Stomach (tissue), 9 donors: ENCODE measurements around the gene CCNDBP1. TPM values are rescaled to one million over a fixed set of nuclear protein-coding genes. Genes with fewer than 3 reads are reported as not detected.

ENCODE experiments used
- DNase-seq, 2 donors: peaks; one replicate each; pipeline versions ENCODE4 v3.0.0 to v3.0.0-alpha.2; 2013 to 2019
- H3K27ac ChIP-seq, 5 donors: fragments of 200-600 bp in 4 of 5; sonication (generic) in 4 of 5; one replicate each; pipeline ENCODE4 v1.5.1; 2013 to 2019; ENCODE audit warnings: mild to moderate bottlenecking in 1 of 5, moderate library complexity in 1 of 5
- H3K27me3 ChIP-seq, 3 donors: fragments of 200-600 bp; sonication (generic); one replicate each; pipeline ENCODE4 v1.5.1; 2017 to 2019; ENCODE audit warnings: mixed run types in 1 of 3
- H3K36me3 ChIP-seq, 4 donors: fragments of 200-600 bp; sonication (generic); 1 replicate in 3 of 4; 2 replicates in 1 of 4; pipeline ENCODE4 v1.5.1; 2016 to 2019
- H3K4me1 ChIP-seq, 4 donors: fragments of 200-600 bp; sonication (generic); one replicate each; pipeline ENCODE4 v1.5.1; 2016 to 2019
- H3K4me3 ChIP-seq, 4 donors: fragments of 200-600 bp; sonication (generic) in 3 of 4; one replicate each; pipeline ENCODE4 v1.5.1; 2016 to 2019; ENCODE audit warnings: mild to moderate bottlenecking in 1 of 4
- H3K9me3 ChIP-seq, 4 donors: fragments of 200-600 bp; sonication (generic); one replicate each; pipeline ENCODE4 v1.5.1; 2016 to 2019
- CTCF ChIP-seq, 7 experiments: fragments of 450-650 bp in 4 of 7; fragments of 200-600 bp in 3 of 7; sonication (generic) in 3 of 7; IDR thresholded peaks; one replicate each; pipeline ENCODE4 v1.5.1; 2016 to 2019; ENCODE audit warnings: antibody characterized with exemption in 7 of 7, control low read depth in 2 of 7, mild to moderate bottlenecking in 1 of 7
- EP300 ChIP-seq: sonication (generic); formaldehyde crosslinking; IDR thresholded peaks from one replicate; pipeline ENCODE4 v1.6.1; 2017; ENCODE audit warnings: antibody characterized with exemption
- POLR2A ChIP-seq, 4 donors: fragments of 450-650 bp; IDR thresholded peaks; one replicate each; pipeline ENCODE4 v1.6.1; 2016; ENCODE audit warnings: antibody characterized with exemption in 4 of 4, control low read depth in 2 of 4, mild to moderate bottlenecking in 1 of 4, moderate library complexity in 1 of 4
- POLR2AphosphoS5 ChIP-seq, 3 donors: sonication (generic); formaldehyde crosslinking; IDR thresholded peaks; one replicate each; pipeline ENCODE4 v1.6.1; 2016; ENCODE audit warnings: antibody characterized with exemption in 3 of 3
- WGBS, 5 donors: extraction: QIAGEN DNeasy Blood & Tissue Kit in 3 of 5; methylation state at CpG; one replicate each; pipeline versions ENCODE4 v1.1.5 to v1.1.7; 2013 to 2018; 5-methylcytosine and 5-hydroxymethylcytosine counted together
- intact Hi-C: fragments of 100-400 bp; cut with DNase I; formaldehyde crosslinking; loops from one replicate; pipeline ENCODE4 v1.15.1; 2023; ENCODE audit warnings: low total_unique reads
- polyA plus RNA-seq, 3 donors: library from polyadenylated mRNA; stranded (reverse); fragments of 200-250 nt; gene quantifications; one replicate each; pipeline ENCODE4 v1.2.3, GENCODE V29; 2013
- total RNA-seq, 5 donors: library from RNA; depleted of rRNA; stranded (reverse); fragments of >200 nt; gene quantifications; one replicate each; pipeline versions ENCODE4 v1.1.0 to v1.2.3, GENCODE V29; 2014 to 2016
- donor health status: healthy with polysubstance abuse.
- donor health status: Bipolar disorder and iron deficiency.
- donor health status: healthy.

Gene CCNDBP1
- total and polyA plus RNA-seq, 8 donors = 41.1 to 136 (median 52.8) TPM

- Histone ChIP-seq H3K36me3 (peaks cover 23 to 49% (median 41%) of the 10 kb centered on the region in 4 donors), H3K27me3 (no peaks in the 10 kb centered on the region), H3K9me3 (no peaks in the 10 kb centered on the region), H3K4me3 (no peak overlapping the region), H3K4me1 (no peaks in the 10 kb centered on the region), H3K27ac (no peak overlapping the region)
- TF ChIP-seq POLR2AphosphoS5 (IDR thresholded peaks at IDR 0.05) = no peak
- no peak for TF ChIP-seq CTCF (IDR thresholded peaks at IDR 0.05)
- TF ChIP-seq POLR2A (IDR thresholded peaks at IDR 0.05) = no peak
- no peak for TF ChIP-seq EP300
- 98 to 100% (median 100%) methylated on average over 1 to 3 of the region's 3 CpGs for WGBS, 5 donors
- no peak for DNase-seq
- intact Hi-C loops = no loop called here
Measured at GRCh38 chr15:43198992-43199391, 13.8 kb downstream of the CCNDBP1 start.

DNA sequence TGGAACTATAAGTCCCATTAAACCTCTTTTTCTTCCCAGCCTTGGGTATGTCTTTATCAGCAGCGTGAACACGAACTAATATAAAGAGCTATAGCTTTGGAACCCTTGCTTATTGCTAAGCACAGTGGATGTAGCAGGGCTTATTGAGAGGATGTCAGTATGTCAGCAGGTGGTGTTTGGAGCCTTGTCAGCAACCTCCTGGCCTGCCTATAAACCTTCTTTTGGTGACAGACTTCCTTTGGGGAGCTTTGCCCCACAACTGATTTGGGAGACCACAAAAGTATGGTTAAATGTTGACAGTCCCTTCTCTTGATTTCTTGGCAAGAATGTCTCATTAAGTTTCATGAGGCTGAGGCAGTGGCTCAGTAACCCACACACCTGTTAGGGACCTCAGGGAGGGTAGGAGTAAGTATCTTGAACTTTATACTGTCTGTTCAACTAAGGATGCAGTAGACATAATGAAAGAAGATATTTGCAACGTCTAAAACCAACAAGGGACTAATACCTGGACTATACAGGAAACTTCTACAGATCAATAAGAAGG lies 14.8 kb downstream of the CCNDBP1 start:
- H3K4me1 ChIP-seq = no peaks in the 10 kb centered on the region
- H3K36me3 ChIP-seq = peaks cover 17 to 41% (median 31%) of the 10 kb centered on the region in 4 donors
- DNase-seq = no peak
- no peak overlapping the region for H3K4me3 ChIP-seq
- TF ChIP-seq CTCF (IDR thresholded peaks at IDR 0.05) (no peak), POLR2A (IDR thresholded peaks at IDR 0.05) (no peak), EP300 (no peak), POLR2AphosphoS5 (IDR thresholded peaks at IDR 0.05) (no peak)
- H3K9me3 ChIP-seq = no peaks in the 10 kb centered on the region
- H3K27ac ChIP-seq = no peak overlapping the region
- 79 to 87% (median 81%) methylated on average over 3 of the region's 3 CpGs for WGBS, 5 donors
- H3K27me3 ChIP-seq = no peaks in the 10 kb centered on the region
- intact Hi-C loops = no loop called here

- intact Hi-C loops = no loop called here
- DNase-seq = peak; percentile 57 to 78
Measured at GRCh38 chr15:43204016-43204901, 19.1 kb downstream of the CCNDBP1 start.

DNA sequence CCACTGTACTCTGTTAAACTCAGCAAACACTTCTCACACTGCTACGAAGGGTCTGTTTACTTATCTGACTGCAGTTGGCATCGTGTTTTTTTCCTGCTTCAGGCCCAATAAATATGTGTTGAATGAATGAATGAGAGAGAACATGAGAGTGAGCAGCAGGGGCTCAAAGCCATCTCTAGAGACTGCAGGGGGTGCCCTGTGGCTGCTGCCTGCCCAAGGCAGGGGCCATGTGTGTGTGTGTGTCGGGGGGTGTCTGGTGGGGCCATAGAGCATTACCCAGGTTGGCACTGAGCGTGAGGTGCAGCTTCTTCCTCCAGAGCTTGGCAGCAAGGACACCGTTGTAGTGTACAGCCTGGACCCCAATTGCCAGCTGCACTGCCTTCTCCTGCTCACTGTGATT lies 20.9 kb downstream of the CCNDBP1 start:
- WGBS, 5 donors = 57 to 78% (median 67%) methylated on average over 5 of the region's 5 CpGs
- no peak for DNase-seq
- no peak for TF ChIP-seq CTCF (IDR thresholded peaks at IDR 0.05)
- TF ChIP-seq POLR2A (IDR thresholded peaks at IDR 0.05) = no peak
- no peak for TF ChIP-seq POLR2AphosphoS5 (IDR thresholded peaks at IDR 0.05)
- no peak for TF ChIP-seq EP300

More at GRCh38 chr15:43204016-43204901, 19.1 kb downstream of the CCNDBP1 start:
- no peaks in the 10 kb centered on the region for H3K36me3 ChIP-seq
- WGBS, 5 donors = 33 to 39% (median 37%) methylated on average over 8 of the region's 8 CpGs
- no peak overlapping the region for H3K27ac ChIP-seq
- H3K9me3 ChIP-seq = no peaks in the 10 kb centered on the region
- H3K27me3 ChIP-seq = peaks cover 0 to 21% (median 11%) of the 10 kb centered on the region in 3 donors
- H3K4me3 ChIP-seq = no peak overlapping the region
- no peaks in the 10 kb centered on the region for H3K4me1 ChIP-seq
- peak in 5 of 7 experiments; percentile 31 to 63 (median 41) for TF ChIP-seq CTCF (IDR thresholded peaks at IDR 0.05)
- no peak for TF ChIP-seq EP300

More for the DNA sequence above, 20.9 kb downstream of the CCNDBP1 start:
- intact Hi-C loops = no loop called here
- Histone ChIP-seq H3K36me3 (no peaks in the 10 kb centered on the region), H3K27me3 (peaks cover 0 to 39% (median 12%) of the 10 kb centered on the region in 3 donors), H3K4me3 (no peak overlapping the region), H3K4me1 (no peaks in the 10 kb centered on the region), H3K27ac (no peak overlapping the region), H3K9me3 (no peaks in the 10 kb centered on the region)
